ENCODE measurements around the gene F11R. TPM values are rescaled to one million over a fixed set of nuclear protein-coding genes. Genes with fewer than 3 reads are reported as not detected.

Gene F11R
- total and polyA plus RNA-seq, 8 donors: 76.9 to 164 (median 100) TPM

GRCh38 chr1:160979286-160979685 is 41.7 kb downstream of the F11R start:
- H3K27ac ChIP-seq: no peak overlapping the region
- no peak for ATAC-seq
- TF ChIP-seq, protein P1, sequence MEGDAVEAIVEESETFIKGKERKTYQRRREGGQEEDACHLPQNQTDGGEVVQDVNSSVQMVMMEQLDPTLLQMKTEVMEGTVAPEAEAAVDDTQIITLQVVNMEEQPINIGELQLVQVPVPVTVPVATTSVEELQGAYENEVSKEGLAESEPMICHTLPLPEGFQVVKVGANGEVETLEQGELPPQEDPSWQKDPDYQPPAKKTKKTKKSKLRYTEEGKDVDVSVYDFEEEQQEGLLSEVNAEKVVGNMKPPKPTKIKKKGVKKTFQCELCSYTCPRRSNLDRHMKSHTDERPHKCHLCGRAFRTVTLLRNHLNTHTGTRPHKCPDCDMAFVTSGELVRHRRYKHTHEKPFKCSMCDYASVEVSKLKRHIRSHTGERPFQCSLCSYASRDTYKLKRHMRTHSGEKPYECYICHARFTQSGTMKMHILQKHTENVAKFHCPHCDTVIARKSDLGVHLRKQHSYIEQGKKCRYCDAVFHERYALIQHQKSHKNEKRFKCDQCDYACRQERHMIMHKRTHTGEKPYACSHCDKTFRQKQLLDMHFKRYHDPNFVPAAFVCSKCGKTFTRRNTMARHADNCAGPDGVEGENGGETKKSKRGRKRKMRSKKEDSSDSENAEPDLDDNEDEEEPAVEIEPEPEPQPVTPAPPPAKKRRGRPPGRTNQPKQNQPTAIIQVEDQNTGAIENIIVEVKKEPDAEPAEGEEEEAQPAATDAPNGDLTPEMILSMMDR (IDR thresholded peaks at IDR 0.05): no peak
- intact Hi-C loops (cut with DNase I): no loop called here
- H3K4me1 ChIP-seq: peaks cover 6 to 9% of the 10 kb centered on the region in 2 donors
- peaks cover 19 to 31% of the 10 kb centered on the region in 2 donors for H3K27me3 ChIP-seq
- DNase-seq: no peak
- H3K36me3 ChIP-seq: no peaks in the 10 kb centered on the region
- H3K9me3 ChIP-seq: no peaks in the 10 kb centered on the region
- H3K4me3 ChIP-seq: no peak overlapping the region

GRCh38 chr1:160978510-160978927 is 42.4 kb downstream of the F11R start:
- Histone ChIP-seq H3K27me3 (peaks cover 19 to 31% of the 10 kb centered on the region in 2 donors), H3K9me3 (no peaks in the 10 kb centered on the region), H3K4me1 (peaks cover 6 to 9% of the 10 kb centered on the region in 2 donors), H3K27ac (no peak overlapping the region), H3K36me3 (no peaks in the 10 kb centered on the region), H3K4me3 (no peak overlapping the region)
- TF ChIP-seq, protein P1 (IDR thresholded peaks at IDR 0.05): no peak
- intact Hi-C loops (cut with DNase I): no loop called here
- ATAC-seq: peak; percentile 49
- DNase-seq: peak in 1 of 4 donors; percentile 40

GRCh38 chr1:160975026-160975425 is 45.9 kb downstream of the F11R start:
- no peaks in the 10 kb centered on the region for H3K36me3 ChIP-seq
- no peak overlapping the region for H3K4me3 ChIP-seq
- TF ChIP-seq, protein P1 (IDR thresholded peaks at IDR 0.05): no peak
- no peak for ATAC-seq
- intact Hi-C loops (cut with DNase I): no loop called here
- H3K27ac ChIP-seq: no peak overlapping the region
- H3K27me3 ChIP-seq: no peaks in the 10 kb centered on the region
- H3K9me3 ChIP-seq: no peaks in the 10 kb centered on the region
- H3K4me1 ChIP-seq: no peaks in the 10 kb centered on the region
- no peak for DNase-seq

- Histone ChIP-seq H3K36me3 (no peaks in the 10 kb centered on the region), H3K9me3 (no peaks in the 10 kb centered on the region), H3K4me3 (no peak overlapping the region), H3K27me3 (peaks cover 0 to 6% of the 10 kb centered on the region in 2 donors), H3K4me1 (no peaks in the 10 kb centered on the region), H3K27ac (no peak overlapping the region)
- intact Hi-C loops (cut with DNase I): no loop called here
- DNase-seq: no peak
- ATAC-seq: no peak
- TF ChIP-seq, protein P1 (IDR thresholded peaks at IDR 0.05): no peak
Measured at GRCh38 chr1:160973491-160973890, 47.5 kb downstream of the F11R start.

DNA sequence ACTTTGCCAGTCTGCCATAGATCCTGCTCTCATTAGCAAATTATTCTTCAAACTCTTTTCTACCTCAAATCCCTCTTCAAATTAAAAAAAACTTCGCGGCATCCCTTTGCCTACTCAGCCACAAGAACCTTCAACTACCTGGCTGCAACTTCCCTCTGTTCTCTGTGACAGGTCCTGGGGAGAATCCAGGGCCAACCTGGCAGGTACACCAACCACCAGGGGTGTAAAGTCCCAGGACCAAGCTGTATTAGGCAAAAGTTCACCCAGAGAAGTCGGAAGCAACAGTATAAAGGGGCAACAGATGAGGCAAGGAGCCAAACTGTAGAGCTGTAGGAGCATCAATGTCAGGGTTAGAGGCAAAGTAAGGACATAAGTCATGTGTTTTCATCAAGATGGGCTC is 48.0 kb downstream of the F11R start:
- Histone ChIP-seq H3K27me3 (peaks cover 0 to 6% of the 10 kb centered on the region in 2 donors), H3K4me3 (no peak overlapping the region), H3K36me3 (no peaks in the 10 kb centered on the region), H3K4me1 (no peaks in the 10 kb centered on the region), H3K27ac (no peak overlapping the region), H3K9me3 (no peaks in the 10 kb centered on the region)
- ATAC-seq: no peak
- TF ChIP-seq, protein P1 (IDR thresholded peaks at IDR 0.05): no peak
- DNase-seq: no peak
- intact Hi-C loops (cut with DNase I): no loop called here

Data from left lung (tissue), 10 donors.